ENCODE results near the gene MS4A10.

- TF ChIP-seq MAX (IDR thresholded peaks at IDR 0.05; ENCODE audit: low read depth, low read length) (no peak), CTCF (IDR thresholded peaks at IDR 0.05; ENCODE audit: low read depth, low read length) (no peak)
Measured at GRCh38 chr11:60795291-60795690, 10.2 kb downstream of the MS4A10 start.
